Lower lobe of right lung (tissue), 2 donors: ENCODE results near the gene FAM184B. TPM values are rescaled to one million over a fixed set of nuclear protein-coding genes. Genes with fewer than 3 reads are reported as not detected.

Experiments used
- ATAC-seq, 2 donors: fragments of 200-7000 bp; cut with Tn5 transposase; one replicate each; pipeline ENCODE4 v1.9.1; 2020 to 2022; ENCODE audit warnings: mild to moderate bottlenecking in 2 of 2, moderate library complexity in 2 of 2
- DNase-seq: peaks from one replicate; pipeline ENCODE4 v3.0.0-alpha.2; 2020
- H3K27ac ChIP-seq: fragments of 200-600 bp; one replicate; pipeline ENCODE4 v1.8.0; 2022
- H3K27me3 ChIP-seq: fragments of 200-600 bp; one replicate; pipeline ENCODE4 v1.8.0; 2022; ENCODE audit warnings: low read depth
- H3K36me3 ChIP-seq: fragments of 200-600 bp; one replicate; pipeline ENCODE4 v1.8.0; 2022; ENCODE audit warnings: mild to moderate bottlenecking
- H3K4me1 ChIP-seq: fragments of 200-600 bp; one replicate; pipeline ENCODE4 v1.8.0; 2022
- H3K4me3 ChIP-seq: fragments of 200-600 bp; one replicate; pipeline ENCODE4 v1.8.0; 2022; ENCODE audit warnings: mild to moderate bottlenecking
- H3K9me3 ChIP-seq: fragments of 200-600 bp; one replicate; pipeline ENCODE4 v1.8.0; 2022
- CTCF ChIP-seq: fragments of 200-600 bp; IDR thresholded peaks from one replicate; pipeline ENCODE4 v1.8.0; 2022; ENCODE audit warnings: antibody characterized with exemption, mild to moderate bottlenecking
- intact Hi-C: fragments of 100-400 bp; cut with DNase I; formaldehyde crosslinking; loops from one replicate; pipeline ENCODE4 v1.11.0; 2022
- total RNA-seq: library from RNA; stranded (reverse); fragmentation: NEBNext Ultra II Directional; extraction: Animal tissue kit (Norgen Biotek cat#: 25700); gene quantifications from one replicate; pipeline ENCODE4 v1.2.1, GENCODE V29; 2021
- donor health status: DM: no; HTN: yes; CAD: no; lungs with severe emphysema.

FAM184B gene
- total RNA-seq, 1 donor from 2014 or later: 0.24 TPM

GRCh38 chr4:17680559-17681280 lies 100.7 kb downstream of the FAM184B start:
- DNase-seq: no peak
- Histone ChIP-seq H3K4me1 (no peaks in the 10 kb centered on the region), H3K27me3 (no peaks in the 10 kb centered on the region), H3K9me3 (no peaks in the 10 kb centered on the region), H3K4me3 (no peak overlapping the region), H3K36me3 (no peaks in the 10 kb centered on the region), H3K27ac (no peak overlapping the region)
- no peak for TF ChIP-seq CTCF
- intact Hi-C loops: no loop called here
- no peak for ATAC-seq

- no peaks in the 10 kb centered on the region for H3K36me3 ChIP-seq
- no peak for TF ChIP-seq CTCF
- no peak overlapping the region for H3K4me3 ChIP-seq
- no peaks in the 10 kb centered on the region for H3K27me3 ChIP-seq
- no peaks in the 10 kb centered on the region for H3K4me1 ChIP-seq
- DNase-seq (no peak), ATAC-seq (no peak)
- no peaks in the 10 kb centered on the region for H3K9me3 ChIP-seq
- H3K27ac ChIP-seq: no peak overlapping the region
- intact Hi-C loops: no loop called here
Observed at GRCh38 chr4:17670423-17670822, 111.0 kb downstream of the FAM184B start.

GRCh38 chr4:17667653-17668201 lies 113.7 kb downstream of the FAM184B start:
- ATAC-seq (no peak), DNase-seq (no peak)

GRCh38 chr4:17667253-17667652 lies 114.2 kb downstream of the FAM184B start:
- no peaks in the 10 kb centered on the region for H3K9me3 ChIP-seq
- TF ChIP-seq CTCF: no peak
- no peak overlapping the region for H3K27ac ChIP-seq
- H3K36me3 ChIP-seq: no peaks in the 10 kb centered on the region
- no peaks in the 10 kb centered on the region for H3K27me3 ChIP-seq
- ATAC-seq (no peak), DNase-seq (no peak)
- H3K4me3 ChIP-seq: no peak overlapping the region
- H3K4me1 ChIP-seq: no peaks in the 10 kb centered on the region
- intact Hi-C loops: no loop called here

More at GRCh38 chr4:17667653-17668201, 113.7 kb downstream of the FAM184B start:
- H3K36me3 ChIP-seq: no peaks in the 10 kb centered on the region
- H3K27me3 ChIP-seq: no peaks in the 10 kb centered on the region
- H3K4me1 ChIP-seq: no peaks in the 10 kb centered on the region
- no peaks in the 10 kb centered on the region for H3K9me3 ChIP-seq
- no peak overlapping the region for H3K4me3 ChIP-seq
- no peak for TF ChIP-seq CTCF
- intact Hi-C loops: no loop called here
- no peak overlapping the region for H3K27ac ChIP-seq

- intact Hi-C loops: no loop called here
- no peak overlapping the region for H3K27ac ChIP-seq
- no peak for ATAC-seq
Observed at GRCh38 chr4:17665852-17666251, 115.6 kb downstream of the FAM184B start.

More at GRCh38 chr4:17665852-17666251, 115.6 kb downstream of the FAM184B start:
- Histone ChIP-seq H3K4me1 (no peaks in the 10 kb centered on the region), H3K36me3 (no peaks in the 10 kb centered on the region), H3K27me3 (no peaks in the 10 kb centered on the region), H3K9me3 (no peaks in the 10 kb centered on the region), H3K4me3 (no peak overlapping the region)
- DNase-seq: no peak
- TF ChIP-seq CTCF: no peak
